Stimulated activated CD4-positive, alpha-beta T cell treated with anti-CD3 and anti-CD28 coated beads, TNF-alpha, amount 100 ng/mL, for 24 hours (primary cell): ENCODE data around the gene NDUFAF3.

Source experiments
- DNase-seq, 3 experiments: peaks; one replicate each; pipeline ENCODE4 v3.0.0-alpha.2; 2020; ENCODE audit warnings: low read depth in 3 of 3

Gene NDUFAF3

GRCh38 chr3:49054344-49054862, 32.5 kb downstream of the NDUFAF3 start:
- DNase-seq = no peak

- DNase-seq = no peak
Observed at GRCh38 chr3:49057268-49057667, 35.3 kb downstream of the NDUFAF3 start.

GRCh38 chr3:49058011-49058410, 36.1 kb downstream of the NDUFAF3 start:
- no peak for DNase-seq
